HG02763 (cell line): Measurements from ENCODE around the gene CCKAR.

Experiments used
- ATAC-seq: cut with Tn5 transposase; IDR thresholded peaks from one replicate; pipeline ENCODE4 v1.9.1; 2021; ENCODE audit warnings: mild to moderate bottlenecking, moderate library complexity; ENCODE audit not compliant: unreplicated experiment

The CCKAR gene

GRCh38 chr4:26462874-26463273, 27.4 kb downstream of the CCKAR start:
- ATAC-seq, result no peak

GRCh38 chr4:26459756-26460530, 30.3 kb downstream of the CCKAR start:
- ATAC-seq, result no peak

DNA sequence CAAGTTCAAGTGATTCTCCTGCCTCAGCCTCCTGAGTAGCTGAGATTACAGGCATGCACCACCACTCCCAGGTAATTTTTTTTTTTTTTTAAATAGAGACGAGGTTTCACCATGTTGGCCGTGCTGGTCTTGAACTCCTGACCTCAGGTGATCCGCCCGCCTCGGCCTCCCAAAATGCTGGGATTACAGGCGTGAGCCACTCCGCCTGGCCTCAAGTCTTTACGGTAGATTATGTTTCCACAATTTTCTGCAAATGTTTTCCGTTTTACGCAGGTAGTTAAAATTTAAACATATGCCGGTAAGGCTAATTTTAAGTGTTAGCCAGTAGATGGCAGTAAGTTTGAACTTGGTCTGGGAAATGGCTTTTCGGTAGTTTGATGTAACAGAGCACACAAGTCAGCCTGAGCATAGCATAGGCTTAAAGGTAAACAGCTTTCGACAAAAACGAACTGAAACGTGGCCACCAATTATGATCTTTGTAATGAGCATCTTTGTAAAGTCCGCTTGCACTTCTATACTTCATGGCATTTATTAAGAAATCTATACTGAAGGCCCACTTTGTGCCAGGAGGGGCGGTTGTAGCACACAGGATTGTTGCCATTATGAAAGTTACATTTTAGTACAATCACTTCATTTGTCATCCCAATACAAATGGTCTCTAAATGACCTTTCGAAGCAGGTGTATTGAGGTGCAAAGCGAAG, 31.1 kb downstream of the CCKAR start:
- ATAC-seq, result no peak

GRCh38 chr4:26458157-26458561, 32.1 kb downstream of the CCKAR start:
- no peak for ATAC-seq

GRCh38 chr4:26457412-26457811, 32.9 kb downstream of the CCKAR start:
- ATAC-seq, result no peak

GRCh38 chr4:26455571-26455970, 34.7 kb downstream of the CCKAR start:
- no peak for ATAC-seq

DNA sequence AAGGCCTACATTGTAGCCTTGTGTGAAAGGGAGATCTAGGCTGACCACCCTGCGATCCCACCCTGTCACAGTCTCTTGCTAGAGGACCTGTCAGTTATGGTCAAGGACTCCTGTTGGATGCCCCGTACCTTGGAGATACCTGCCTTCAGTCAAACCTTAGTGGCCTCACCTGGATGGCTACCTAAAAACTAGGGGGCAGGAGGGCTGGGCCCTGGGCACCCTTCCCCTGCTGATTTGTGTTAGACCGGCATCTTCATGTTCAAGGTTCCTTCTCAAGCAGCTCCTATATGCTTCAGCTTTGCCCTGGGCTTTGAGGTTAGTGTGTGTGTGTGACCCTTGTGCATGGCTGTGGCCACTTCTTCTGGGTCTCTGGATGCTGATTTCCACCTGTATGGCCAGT, 35.3 kb downstream of the CCKAR start:
- no peak for ATAC-seq

DNA sequence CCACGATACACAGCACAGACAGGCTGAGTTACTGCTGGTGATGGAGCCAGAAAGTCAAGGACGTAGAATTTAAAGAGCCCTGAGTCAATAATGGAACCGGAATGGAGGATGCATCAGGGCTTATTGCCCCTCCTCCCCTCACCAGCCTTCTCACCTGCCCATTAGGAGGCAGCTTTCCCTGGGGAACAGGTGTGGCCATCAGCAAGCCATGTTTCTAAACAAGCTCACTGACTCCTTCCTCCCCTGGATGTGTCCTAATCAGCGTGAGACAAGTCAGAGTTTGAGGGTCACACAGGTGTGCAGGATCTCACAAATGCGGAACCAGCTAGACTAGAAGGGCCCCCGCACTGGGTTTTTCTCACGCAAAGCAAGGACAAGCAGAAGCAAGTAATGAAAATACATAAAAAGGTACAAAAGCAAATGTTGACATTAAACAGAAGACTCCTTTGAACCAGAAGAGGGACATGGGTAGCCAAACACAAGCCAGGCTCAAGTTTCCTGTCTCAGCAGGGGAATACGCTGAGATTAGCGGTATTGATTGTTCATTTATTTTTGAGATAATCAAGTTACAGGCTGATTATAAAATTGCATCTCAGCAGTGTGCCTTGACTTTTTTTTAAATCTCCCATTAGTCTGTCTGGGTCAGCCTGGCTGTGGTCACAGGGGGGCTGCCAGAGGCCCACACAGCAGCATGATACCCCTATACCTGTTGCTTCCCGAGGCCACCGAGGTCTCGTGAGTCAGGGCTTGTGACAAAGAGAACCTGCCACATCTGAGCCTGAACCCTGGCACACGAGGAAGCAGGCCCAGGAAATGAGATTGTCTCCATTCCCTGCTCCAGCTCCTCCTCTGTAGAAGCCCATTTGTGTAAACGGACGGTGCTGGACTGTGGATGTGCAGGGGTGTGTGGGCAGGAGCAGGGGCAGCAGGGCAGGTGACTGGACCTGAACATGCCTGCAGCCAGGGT, 37.4 kb downstream of the CCKAR start:
- ATAC-seq, result no peak

GRCh38 chr4:26451597-26451996, 38.7 kb downstream of the CCKAR start:
- no peak for ATAC-seq

- no peak for ATAC-seq
These were observed 39.9 kb downstream of the CCKAR start for GRCh38 chr4:26450418-26450817.

DNA sequence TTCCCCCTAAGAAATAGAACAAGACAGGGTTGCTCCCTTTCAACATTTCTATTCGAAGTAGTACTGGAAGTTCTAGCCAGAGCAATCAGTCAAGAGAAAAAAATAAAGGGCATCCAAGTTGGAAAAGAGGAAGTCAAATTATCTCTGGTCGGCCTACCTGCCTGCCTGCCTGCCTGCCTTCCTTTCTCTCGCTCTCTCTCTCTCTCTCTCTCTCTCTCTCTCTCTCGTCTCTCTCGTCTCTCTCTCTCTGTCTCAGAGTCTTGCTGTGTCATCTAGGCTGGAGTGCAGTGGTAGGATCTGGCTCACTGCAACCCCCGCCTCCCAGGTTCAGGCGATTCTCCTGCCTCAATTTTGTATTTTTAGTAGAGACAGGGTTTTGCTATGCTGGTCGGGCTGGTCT, 42.9 kb downstream of the CCKAR start:
- no peak for ATAC-seq

DNA sequence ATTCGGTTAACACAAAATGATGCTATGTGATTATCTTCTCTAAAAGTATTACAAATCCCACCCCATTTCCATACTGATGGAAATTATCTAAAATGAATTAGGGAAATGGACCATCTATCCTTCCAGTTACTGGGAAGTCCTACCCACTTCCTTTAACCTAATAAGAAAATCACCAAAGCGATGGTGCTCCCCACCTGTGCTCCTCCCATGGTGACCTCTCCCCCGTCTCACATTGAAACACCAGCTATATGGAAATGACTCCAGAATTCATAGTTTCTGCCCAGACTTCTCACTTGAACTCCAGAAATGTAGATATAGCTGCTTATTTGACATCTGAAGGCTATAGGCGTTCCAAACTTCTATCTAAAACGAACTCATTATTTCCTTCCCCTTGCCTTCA, 48.5 kb downstream of the CCKAR start:
- no peak for ATAC-seq

DNA sequence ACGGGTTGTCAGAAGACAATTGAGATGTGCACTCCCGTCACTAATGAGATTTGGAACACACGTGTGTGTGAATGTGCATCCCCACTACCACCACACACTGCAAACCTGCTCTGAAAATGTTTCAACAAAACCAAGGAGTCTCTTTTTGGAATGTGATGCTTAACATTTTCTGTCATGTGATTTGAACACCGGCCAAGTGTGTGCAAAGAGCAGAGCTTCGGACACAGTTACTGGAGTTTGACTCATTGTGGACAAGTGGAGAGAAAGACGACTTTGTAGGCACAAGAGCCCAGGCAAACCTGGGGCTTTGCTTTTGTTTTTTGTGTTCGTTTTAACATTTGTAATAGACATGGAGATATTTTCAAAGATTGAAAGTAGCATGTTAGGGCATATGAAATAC, 49.2 kb downstream of the CCKAR start:
- no peak for ATAC-seq

DNA sequence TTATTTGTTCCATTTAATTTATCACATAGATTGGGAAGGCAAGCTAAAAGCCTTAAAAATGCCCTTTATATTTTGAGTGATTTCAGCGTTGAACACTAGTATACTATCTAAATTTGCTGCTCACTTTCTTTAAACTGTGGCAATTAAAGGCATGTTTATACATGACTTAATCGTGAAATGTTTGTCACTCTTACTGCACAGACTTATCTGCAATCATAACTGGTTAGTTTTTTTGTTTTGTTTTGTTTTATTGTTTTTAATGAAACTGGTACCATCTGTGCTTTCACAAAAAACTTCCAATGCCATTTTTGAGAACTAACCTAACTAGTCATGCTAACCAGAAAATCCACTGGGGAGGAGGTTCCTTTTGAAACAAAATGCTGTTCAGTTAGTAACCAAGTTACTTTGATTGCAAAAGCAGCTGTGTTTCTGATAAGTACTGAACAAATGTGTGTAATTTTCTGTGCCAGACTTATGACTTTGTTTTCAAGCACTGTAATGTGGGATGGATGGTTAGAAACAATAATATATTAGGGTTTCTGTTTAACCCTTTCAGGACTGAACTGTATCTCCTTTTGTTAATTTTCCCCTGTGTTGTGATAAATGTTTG, 56.1 kb downstream of the CCKAR start:
- ATAC-seq, result no peak

GRCh38 chr4:26433556-26433955, 56.7 kb downstream of the CCKAR start:
- ATAC-seq, result no peak

DNA sequence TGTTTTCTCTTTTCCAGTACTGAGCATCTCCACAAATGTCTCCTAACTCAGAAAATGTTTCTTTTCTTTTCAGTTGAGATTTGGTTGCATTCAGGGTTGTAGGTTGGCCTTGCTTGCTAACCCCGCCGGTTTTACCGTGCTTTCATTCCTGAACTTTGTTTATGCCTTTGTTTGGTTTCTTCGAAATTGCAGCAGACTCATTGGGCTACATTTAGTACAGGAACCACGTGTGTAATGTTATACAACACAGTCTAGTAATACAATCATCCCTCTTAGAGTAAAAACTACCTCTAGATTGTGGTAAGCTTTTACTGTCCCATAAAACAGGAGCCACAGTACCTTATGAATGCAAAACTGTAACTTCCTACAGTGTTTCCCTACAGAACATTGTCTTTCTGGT, 57.9 kb downstream of the CCKAR start:
- ATAC-seq, result no peak

- ATAC-seq, result no peak
These were observed 58.7 kb downstream of the CCKAR start for GRCh38 chr4:26431461-26432180.
